A172 (cell line): ENCODE measurements around the gene NFASC. TPM values are rescaled to one million over a fixed set of nuclear protein-coding genes. Genes with fewer than 3 reads are reported as not detected.
A peak's percentile ranks its signal among the peaks of the same experiment; 100 is the strongest.

Experiments
- DNase-seq: peaks from one replicate; pipeline ENCODE4 v3.0.0-alpha.2; 2015; ENCODE audit warnings: low spot score
- total RNA-seq: library from RNA; depleted of rRNA; stranded (reverse); fragments of >200 nt; shearing (Covaris generic); gene quantifications from 2 replicates; pipeline ENCODE4 v1.2.3, GENCODE V29; 2014; rRNA removed

Gene NFASC
- total RNA-seq, 1 experiment from 2014 or later = 33.3 TPM

GRCh38 chr1:205061227-205061626, 190.6 kb downstream of the NFASC start:
- DNase-seq = no peak

DNA sequence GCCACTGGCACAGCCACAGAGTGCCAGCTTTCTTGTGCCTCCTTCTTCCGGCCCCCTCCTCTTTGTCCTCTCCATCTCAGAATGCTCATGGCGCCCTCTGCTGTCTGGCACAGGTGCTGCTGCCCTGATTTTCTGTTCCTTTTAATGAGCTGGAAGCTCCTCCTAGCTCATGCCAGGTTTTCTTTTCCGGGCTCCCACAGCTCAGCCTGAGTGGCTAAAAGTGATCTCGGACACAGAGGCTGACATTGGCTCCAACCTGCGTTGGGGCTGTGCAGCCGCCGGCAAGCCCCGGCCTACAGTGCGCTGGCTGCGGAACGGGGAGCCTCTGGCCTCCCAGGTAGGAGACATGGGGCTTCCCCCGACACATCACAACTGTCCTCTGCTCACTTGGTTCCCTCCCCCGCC, 191.0 kb downstream of the NFASC start:
- peak; percentile 83 for DNase-seq

DNA sequence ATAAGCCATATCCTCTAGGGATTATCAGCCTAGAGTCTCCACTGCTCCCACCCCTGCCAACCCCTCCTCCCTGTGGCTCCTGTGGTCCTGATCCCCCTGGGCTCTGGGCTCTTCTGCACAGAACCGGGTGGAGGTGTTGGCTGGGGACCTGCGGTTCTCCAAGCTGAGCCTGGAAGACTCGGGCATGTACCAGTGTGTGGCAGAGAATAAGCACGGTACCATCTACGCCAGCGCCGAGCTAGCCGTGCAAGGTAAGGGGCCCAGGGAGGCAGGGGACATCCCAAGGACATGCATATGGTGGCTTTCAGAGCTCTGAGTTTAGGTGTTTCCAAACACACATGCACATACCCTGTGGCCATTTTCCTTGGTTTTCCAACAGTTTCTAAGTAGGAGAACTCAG, 191.7 kb downstream of the NFASC start:
- DNase-seq = no peak

DNA sequence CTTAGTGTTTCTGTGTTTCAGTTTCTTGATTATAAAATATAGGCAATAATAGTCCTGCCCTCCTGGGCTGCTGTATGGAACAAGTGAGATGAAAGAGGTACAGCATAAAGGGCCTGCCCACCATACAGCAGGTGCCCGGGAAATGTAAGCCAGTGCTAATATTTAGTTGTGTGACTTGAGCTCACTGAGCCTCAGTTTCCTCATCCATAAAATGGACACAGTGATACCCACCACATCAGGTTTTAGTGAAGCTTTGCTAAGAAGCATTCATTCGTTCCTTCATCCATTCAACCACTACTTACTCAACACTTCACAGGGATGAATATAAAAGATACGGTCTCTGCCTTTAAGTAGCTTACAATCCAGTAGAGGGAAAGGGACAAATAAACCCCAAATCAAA, 192.2 kb downstream of the NFASC start:
- DNase-seq = no peak

DNA sequence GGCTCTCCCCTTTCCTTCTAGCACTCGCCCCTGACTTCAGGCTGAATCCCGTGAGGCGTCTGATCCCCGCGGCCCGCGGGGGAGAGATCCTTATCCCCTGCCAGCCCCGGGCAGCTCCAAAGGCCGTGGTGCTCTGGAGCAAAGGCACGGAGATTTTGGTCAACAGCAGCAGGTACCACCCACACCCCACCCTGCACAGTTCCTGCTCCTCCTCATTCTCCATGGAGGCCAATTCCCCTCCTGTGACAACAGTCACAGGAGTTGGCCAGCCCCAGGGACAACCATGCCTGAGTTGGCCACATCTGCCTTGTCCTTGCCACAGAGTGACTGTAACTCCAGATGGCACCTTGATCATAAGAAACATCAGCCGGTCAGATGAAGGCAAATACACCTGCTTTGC, 193.6 kb downstream of the NFASC start:
- DNase-seq = no peak

GRCh38 chr1:205064741-205065316, 194.2 kb downstream of the NFASC start:
- DNase-seq = no peak

DNA sequence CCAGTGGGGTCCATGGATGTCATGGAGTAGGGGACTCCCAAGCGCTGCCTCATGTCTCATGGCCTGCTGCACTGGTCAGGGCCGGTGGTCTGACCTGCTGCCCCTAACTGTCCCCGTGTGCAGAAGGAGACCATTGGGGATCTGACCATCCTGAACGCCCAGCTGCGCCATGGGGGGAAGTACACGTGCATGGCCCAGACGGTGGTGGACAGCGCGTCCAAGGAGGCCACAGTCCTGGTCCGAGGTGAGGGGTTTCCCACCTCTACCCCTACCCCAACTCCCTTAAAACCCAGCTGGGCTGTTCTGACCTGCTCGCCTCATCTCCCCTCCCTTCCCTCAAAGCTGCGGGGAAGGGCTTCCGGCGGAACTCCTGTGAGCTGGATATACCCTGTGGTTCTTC, 195.0 kb downstream of the NFASC start:
- no peak for DNase-seq

DNA sequence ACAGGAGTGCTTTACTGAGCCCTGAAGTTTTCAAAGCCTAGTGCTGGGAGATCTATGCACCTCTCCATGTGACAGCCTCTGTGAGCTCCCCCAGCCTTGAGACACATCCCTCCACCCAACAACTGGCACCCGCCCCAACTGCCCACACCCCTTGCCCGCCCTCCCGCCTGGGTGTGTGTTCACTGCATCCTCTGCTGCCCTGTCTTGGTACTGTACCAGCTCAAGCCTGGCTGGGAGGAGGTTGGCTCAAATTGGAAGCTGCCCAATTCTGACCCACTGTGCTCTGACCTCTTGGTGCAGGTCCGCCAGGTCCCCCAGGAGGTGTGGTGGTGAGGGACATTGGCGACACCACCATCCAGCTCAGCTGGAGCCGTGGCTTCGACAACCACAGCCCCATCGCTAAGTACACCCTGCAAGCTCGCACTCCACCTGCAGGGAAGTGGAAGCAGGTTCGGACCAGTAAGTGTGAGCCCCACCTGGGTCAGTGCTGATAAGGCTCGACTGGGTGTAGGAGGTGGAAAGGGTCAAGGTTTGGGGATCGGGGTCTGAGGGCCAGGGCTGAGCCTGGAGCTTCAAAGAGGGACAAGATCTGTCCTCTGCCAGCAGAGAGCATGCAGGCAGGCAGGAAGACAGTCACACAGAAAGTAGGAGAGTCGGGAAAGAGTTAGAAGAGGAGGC, 195.6 kb downstream of the NFASC start:
- DNase-seq = peak; percentile 26

DNA sequence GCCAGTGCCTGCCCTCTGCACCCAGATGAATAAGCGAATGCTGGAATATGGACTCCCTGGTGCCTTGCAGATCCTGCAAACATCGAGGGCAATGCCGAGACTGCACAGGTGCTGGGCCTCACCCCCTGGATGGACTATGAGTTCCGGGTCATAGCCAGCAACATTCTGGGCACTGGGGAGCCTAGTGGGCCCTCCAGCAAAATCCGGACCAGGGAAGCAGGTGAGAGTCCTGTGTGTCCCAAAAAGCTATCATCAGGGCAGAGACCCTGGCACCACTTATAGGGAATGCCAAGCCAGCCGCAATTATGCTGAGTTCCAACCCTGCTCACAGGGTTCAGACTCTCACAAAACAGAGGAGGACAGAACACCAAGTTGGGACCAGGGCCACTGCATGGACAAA, 196.4 kb downstream of the NFASC start:
- no peak for DNase-seq

- no peak for DNase-seq
Measured at GRCh38 chr1:205068001-205068400, 197.3 kb downstream of the NFASC start.

DNA sequence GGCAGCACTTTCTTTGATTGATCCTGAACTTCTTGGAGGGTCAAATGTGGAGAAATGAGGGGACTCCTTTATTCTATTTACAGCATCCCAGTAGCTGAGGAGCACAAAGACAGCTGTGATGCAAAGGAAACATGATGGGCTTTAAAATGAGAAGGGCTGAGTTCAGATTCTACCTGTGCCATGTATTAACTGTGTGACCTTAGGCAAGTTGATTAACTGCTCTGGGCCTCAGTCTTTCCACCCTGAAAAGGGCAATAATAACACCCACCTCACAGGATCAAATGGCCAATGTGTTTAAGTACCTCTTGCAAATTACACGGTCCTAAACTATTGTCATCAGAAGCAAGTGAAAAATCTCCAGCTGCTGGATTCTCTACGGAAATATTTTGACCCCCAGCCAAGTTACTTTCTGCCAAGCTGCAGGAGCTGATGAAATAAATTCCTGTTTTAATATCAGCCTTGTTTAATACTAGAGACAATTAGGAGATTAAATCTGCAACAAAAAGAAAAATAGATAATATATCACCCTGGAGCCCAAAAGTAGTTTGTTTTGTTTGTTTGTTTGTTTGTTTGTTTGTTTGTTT, 197.9 kb downstream of the NFASC start:
- no peak for DNase-seq

GRCh38 chr1:205069371-205070125, 198.9 kb downstream of the NFASC start:
- DNase-seq = no peak

DNA sequence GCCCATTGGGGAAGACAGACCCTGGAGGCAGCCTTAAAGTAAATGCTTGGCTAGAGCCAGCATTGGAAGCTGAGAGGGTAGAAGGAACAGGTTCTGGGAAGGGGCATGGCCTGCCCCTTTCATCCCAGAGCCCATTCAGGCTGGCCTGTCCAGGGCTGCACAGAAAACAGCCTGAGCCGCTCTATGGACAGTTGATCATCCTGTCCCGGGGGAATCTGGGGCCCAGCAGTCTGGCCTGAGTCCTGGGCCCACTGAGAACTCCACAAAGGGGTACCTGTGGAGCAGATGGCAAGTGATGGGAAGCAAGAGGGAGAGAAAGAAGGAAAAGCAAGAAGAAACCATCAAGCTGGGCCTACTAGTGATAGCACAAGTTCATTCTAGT, 200.4 kb downstream of the NFASC start:
- no peak for DNase-seq

- DNase-seq = no peak
Measured at GRCh38 chr1:205071801-205072200, 201.1 kb downstream of the NFASC start.

- no peak for DNase-seq
Measured at GRCh38 chr1:205072286-205072685, 201.6 kb downstream of the NFASC start.

Other genes starting within 250 kb of the NFASC start
- gene LRRN2, start 185.1 kb upstream of the NFASC start, total RNA-seq = 2.3 and 2.4 TPM in 2 replicates
- gene CNTN2, start 172.3 kb downstream of the NFASC start, total RNA-seq = 1.8 TPM in 1 of 2 replicates, not detected in the other
- gene TMEM81, start 213.6 kb downstream of the NFASC start, total RNA-seq = 1.3 and 3.1 TPM in 2 replicates